LoVo (cell line): ENCODE results near the gene ASB2.

ENCODE experiments used
- DNase-seq: peaks from one replicate; pipeline ENCODE4 v3.0.0-alpha.2; 2016; ENCODE audit warnings: low spot score

The ASB2 gene, protein sequence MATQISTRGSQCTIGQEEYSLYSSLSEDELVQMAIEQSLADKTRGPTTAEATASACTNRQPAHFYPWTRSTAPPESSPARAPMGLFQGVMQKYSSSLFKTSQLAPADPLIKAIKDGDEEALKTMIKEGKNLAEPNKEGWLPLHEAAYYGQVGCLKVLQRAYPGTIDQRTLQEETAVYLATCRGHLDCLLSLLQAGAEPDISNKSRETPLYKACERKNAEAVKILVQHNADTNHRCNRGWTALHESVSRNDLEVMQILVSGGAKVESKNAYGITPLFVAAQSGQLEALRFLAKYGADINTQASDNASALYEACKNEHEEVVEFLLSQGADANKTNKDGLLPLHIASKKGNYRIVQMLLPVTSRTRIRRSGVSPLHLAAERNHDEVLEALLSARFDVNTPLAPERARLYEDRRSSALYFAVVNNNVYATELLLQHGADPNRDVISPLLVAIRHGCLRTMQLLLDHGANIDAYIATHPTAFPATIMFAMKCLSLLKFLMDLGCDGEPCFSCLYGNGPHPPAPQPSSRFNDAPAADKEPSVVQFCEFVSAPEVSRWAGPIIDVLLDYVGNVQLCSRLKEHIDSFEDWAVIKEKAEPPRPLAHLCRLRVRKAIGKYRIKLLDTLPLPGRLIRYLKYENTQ

GRCh38 chr14:93976477-93977057 lies at the start of gene ASB2:
ASB2 (minus strand) TSS chr14:93976570; CDS start chr14:93964539, 12,031 bp downstream.
- DNase-seq = no peak

DNA sequence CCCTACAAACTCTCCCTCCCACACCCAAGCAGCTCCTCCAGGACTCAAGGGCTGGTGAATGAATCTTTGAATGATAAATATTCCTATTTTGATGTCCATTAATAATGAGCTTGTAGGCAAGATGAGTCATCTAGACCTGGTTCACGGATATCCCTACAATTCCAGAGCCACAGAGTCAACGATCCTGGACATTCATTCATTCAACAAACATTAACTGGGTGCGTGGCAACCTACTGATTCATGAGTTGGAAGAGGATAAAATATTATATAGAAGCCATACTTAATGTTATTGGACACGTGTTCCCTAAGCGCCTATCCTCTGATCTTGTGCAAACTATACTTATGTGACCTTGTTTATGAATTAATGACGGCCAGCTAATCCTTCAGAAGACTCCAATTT lies 49.4 kb upstream of the ASB2 start:
- DNase-seq = peak; percentile 2

- no peak for DNase-seq
Measured at GRCh38 chr14:94024549-94024948, 48.2 kb upstream of the ASB2 start.

- DNase-seq = no peak
Measured at GRCh38 chr14:94022532-94023411, 46.4 kb upstream of the ASB2 start.

DNA sequence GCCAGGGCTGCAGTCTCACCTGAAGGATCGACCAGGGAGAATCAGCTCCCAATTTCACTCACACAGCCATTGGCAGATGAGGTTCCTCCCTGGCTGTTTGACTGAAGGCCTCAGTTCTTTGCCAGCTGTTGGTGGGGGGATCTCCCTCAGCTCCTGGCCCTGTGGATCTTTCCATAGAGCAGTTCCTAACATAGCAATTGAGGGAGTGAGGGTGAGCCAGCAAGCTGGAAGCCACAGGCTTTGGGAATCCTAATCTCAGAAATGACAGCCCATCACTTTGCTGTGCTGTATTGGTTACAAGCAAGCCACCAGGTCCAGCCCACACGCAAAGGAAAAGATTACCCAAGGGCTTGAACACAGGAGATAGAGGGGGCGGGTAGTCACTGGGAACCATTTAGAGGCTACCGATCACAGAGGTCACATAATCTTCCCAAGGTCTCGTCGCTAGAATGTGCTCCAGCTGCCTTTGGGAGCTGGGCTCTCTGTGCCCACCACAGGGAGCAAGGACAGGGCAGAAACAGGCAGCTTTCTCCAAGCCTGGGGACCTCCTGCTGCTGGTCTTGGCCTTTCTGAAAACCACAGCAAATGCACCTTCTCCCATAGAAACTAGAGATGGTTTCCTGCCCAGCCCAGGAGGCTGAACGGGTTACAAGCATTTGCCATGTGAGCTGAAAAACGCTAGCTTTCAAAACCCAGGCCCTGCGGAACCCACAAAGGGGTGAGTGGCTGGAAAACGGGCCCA lies 45.2 kb upstream of the ASB2 start:
- DNase-seq = no peak

- no peak for DNase-seq
Measured at GRCh38 chr14:94021001-94021400, 44.6 kb upstream of the ASB2 start.

DNA sequence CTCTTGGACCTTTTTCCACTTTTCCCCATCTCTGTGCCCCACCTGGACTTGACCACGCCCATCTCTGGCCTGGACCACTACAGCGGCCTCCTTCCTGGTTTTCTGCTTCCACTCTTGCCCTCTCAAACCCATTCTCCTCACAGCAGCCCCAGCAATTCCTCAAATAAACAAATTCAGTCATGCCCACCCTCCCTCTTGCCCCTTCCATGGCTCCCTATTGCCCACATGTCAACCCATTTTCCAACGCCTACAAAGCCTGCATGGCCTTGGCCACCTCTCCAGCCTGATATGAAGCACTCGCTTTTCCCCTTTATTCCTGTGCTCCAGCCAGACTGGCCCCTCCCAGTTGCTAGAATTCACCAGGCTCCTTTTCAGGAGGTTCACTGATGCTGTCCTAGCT lies 43.9 kb upstream of the ASB2 start:
- DNase-seq = no peak

- no peak for DNase-seq
Measured at GRCh38 chr14:94019329-94019728, 43.0 kb upstream of the ASB2 start.

GRCh38 chr14:94018308-94018707 lies 41.9 kb upstream of the ASB2 start:
- DNase-seq = no peak

GRCh38 chr14:94016446-94016976 lies 40.1 kb upstream of the ASB2 start:
- no peak for DNase-seq

DNA sequence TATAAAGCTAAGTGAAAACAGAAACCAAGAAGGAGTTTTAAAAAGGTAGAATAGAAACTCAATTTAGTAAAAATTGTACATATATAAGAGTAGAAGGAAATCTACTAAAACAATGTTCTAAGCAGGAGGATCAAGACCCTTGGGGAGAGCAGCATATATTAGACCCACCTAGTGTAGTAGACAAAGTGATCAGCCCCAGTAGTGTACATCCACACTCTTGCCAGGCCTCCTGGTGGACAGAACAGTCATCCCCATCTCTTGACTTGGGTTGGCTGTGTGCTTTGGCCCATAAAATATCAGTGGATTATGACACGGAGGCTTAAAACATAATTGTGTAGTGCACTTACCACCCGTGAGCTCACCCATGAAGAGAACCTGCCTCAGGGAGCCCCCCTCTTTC lies 38.9 kb upstream of the ASB2 start:
- DNase-seq = no peak

DNA sequence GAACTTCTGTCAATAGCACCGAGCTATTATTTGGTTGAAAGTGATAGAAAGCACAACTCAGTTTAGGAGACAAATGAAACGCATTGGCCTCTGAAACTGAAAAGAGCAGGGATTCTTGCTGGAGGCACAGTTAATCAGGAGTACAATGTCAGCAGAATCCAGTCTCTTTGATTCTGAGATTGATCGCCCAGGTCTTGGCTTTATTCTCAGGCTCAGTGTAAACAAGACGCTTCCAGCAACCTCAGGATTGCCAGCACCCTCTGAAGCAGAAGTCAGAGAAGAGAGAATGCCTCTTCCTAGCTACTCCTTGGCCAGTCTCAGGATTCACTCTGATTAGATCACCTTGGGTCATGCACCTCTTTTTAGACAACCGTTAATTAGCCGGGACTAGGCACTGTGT lies 38.0 kb upstream of the ASB2 start:
- DNase-seq = no peak

GRCh38 chr14:94011795-94012194 lies 35.4 kb upstream of the ASB2 start:
- peak; percentile 18 for DNase-seq

- DNase-seq = no peak
Measured at GRCh38 chr14:94010625-94011024, 34.3 kb upstream of the ASB2 start.

- DNase-seq = no peak
Measured at GRCh38 chr14:94009767-94010166, 33.4 kb upstream of the ASB2 start.

DNA sequence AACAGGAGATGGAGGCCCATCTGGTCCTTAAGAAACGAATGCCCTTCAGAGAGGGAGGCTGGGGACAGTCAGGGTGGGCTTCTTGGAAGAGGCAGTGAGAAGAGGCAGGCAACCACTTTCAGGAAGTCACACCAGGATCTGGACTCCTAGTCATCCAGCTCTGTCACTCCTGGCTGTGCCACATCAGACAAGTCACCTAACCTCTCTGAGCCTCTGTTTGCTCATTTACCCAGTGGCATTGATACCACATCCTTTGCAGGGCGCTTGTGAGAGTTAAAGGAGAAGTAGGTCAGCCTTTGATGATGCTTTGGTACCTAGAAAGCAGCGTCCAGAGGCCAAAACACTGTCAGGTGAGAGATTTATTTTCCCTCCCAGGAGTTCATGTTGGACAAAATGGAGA lies 31.9 kb upstream of the ASB2 start:
- no peak for DNase-seq

GRCh38 chr14:94005324-94006073 lies 29.1 kb upstream of the ASB2 start:
- no peak for DNase-seq

DNA sequence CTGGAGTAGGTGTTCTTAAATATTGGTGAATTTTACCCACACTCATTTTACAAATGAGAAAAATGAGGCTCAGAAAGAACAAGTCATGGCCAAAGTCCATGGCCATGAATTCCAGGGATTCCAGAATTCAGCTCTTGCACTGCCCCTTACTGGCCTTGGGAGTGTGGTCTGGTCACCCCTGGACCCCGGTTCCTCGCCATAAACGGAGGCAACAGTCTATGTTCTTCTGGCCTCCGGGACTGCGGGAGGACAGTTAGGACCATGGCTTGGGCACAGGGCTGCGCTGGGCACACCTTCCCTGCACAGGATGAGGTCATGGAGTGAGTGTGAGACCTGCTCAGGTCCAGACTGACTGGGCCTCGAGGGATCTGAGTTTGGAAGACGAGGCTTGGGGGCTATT lies 27.6 kb upstream of the ASB2 start:
- DNase-seq = no peak

GRCh38 chr14:94003397-94003796 lies 27.0 kb upstream of the ASB2 start:
- no peak for DNase-seq
